GM23338 (cell line): Measurements from ENCODE around the gene CLCN2. TPM values are rescaled to one million over a fixed set of nuclear protein-coding genes. Genes with fewer than 3 reads are reported as not detected.

Source experiments
- ATAC-seq: fragments of 200-7000 bp; cut with Tn5 transposase; 3 replicates; pipeline ENCODE4 v1.9.1; 2020
- DNase-seq: peaks from one replicate; pipeline ENCODE4 v3.0.0-alpha.2; 2015; ENCODE audit warnings: low spot score
- H2AFZ ChIP-seq: fragments of 200-600 bp; sonication (generic); 2 replicates; pipeline ENCODE4 v1.8.0; 2016; ENCODE audit warnings: antibody characterized with exemption, mild to moderate bottlenecking, moderate library complexity
- H3F3A ChIP-seq: fragments of 200-600 bp; sonication (generic); replicated peaks from 2 replicates; pipeline ENCODE4 v1.8.0; 2017; ENCODE audit warnings: antibody characterized with exemption, mixed run types, low read depth
- H3K27ac ChIP-seq: fragments of 200-600 bp; sonication (generic); 2 replicates; pipeline ENCODE4 v1.6.1; 2016; ENCODE audit warnings: low read depth
- H3K27me3 ChIP-seq: fragments of 200-600 bp; sonication (generic); 2 replicates; pipeline ENCODE4 v1.8.0; 2016; ENCODE audit warnings: mild to moderate bottlenecking, mixed run types, moderate library complexity; ENCODE audit not compliant: insufficient read depth
- H3K36me3 ChIP-seq: fragments of 200-600 bp; sonication (generic); 2 replicates; pipeline ENCODE4 v1.8.0; 2016; ENCODE audit warnings: mild to moderate bottlenecking; ENCODE audit not compliant: insufficient read depth
- H3K4me1 ChIP-seq: fragments of 200-600 bp; sonication (generic); 2 replicates; pipeline ENCODE4 v1.8.0; 2016; ENCODE audit warnings: mild to moderate bottlenecking, moderate library complexity; ENCODE audit not compliant: insufficient read depth
- H3K4me2 ChIP-seq: fragments of 200-600 bp; sonication (generic); 2 replicates; pipeline ENCODE4 v1.7.1; 2017; ENCODE audit warnings: mixed run types
- H3K4me3 ChIP-seq: fragments of 200-600 bp; sonication (generic); 2 replicates; pipeline ENCODE4 v1.6.1; 2016; ENCODE audit warnings: mixed run types
- H3K79me2 ChIP-seq: fragments of 200-600 bp; sonication (generic); replicated peaks from 2 replicates; pipeline ENCODE4 v1.8.0; 2017; ENCODE audit warnings: mild to moderate bottlenecking; ENCODE audit not compliant: insufficient read depth
- H3K9me2 ChIP-seq: fragments of 200-600 bp; sonication (generic); 2 replicates; pipeline ENCODE4 v1.8.0; 2017; ENCODE audit not compliant: insufficient read depth
- H4K20me1 ChIP-seq: fragments of 200-600 bp; sonication (generic); replicated peaks from 2 replicates; pipeline ENCODE4 v1.8.0; 2017; ENCODE audit warnings: mild to moderate bottlenecking; ENCODE audit not compliant: insufficient read depth
- H3K27ac Mint-ChIP-seq: 2 replicates; pipeline ENCODE4 v1.8.0; 2020; ENCODE audit warnings: inconsistent platforms, mild to moderate bottlenecking, moderate library complexity, mixed read lengths
- H3K27me3 Mint-ChIP-seq: 3 replicates; pipeline ENCODE4 v1.8.0; 2022; ENCODE audit warnings: low read depth, mild to moderate bottlenecking, moderate library complexity, mixed read lengths, inconsistent platforms; ENCODE audit not compliant: insufficient read depth, poor library complexity
- H3K36me3 Mint-ChIP-seq: 3 replicates; pipeline ENCODE4 v1.8.0; 2021; ENCODE audit warnings: low read depth, mild to moderate bottlenecking, inconsistent platforms, moderate library complexity, mixed read lengths
- H3K4me1 Mint-ChIP-seq: 3 replicates; pipeline ENCODE4 v1.8.0; 2020; ENCODE audit warnings: mild to moderate bottlenecking, inconsistent platforms, mixed read lengths
- H3K4me3 Mint-ChIP-seq: 3 replicates; pipeline ENCODE4 v1.8.0; 2021; ENCODE audit warnings: moderate library complexity, mild to moderate bottlenecking, inconsistent platforms, mixed read lengths
- H3K9me3 Mint-ChIP-seq: 3 replicates; pipeline ENCODE4 v1.8.0; 2020; ENCODE audit warnings: moderate library complexity, mild to moderate bottlenecking, inconsistent platforms, mixed read lengths
- ETS1 ChIP-seq: IDR thresholded peaks from 2 replicates; pipeline ENCODE4 v1.6.1; 2016; ENCODE audit warnings: antibody characterized with exemption
- JUNB ChIP-seq: IDR thresholded peaks from one replicate; pipeline ENCODE4 v1.6.1; 2016; ENCODE audit warnings: antibody characterized with exemption; ENCODE audit not compliant: unreplicated experiment
- REST ChIP-seq: IDR thresholded peaks from one replicate; pipeline ENCODE4 v1.6.1; 2018; ENCODE audit warnings: antibody characterized with exemption; ENCODE audit not compliant: unreplicated experiment
- STAT1 ChIP-seq: IDR thresholded peaks from one replicate; pipeline ENCODE4 v1.6.1; 2016; ENCODE audit warnings: antibody characterized with exemption; ENCODE audit not compliant: unreplicated experiment
- ZNF462 ChIP-seq: fragments of 250-450 bp; sonication (Bioruptor Pico); IDR thresholded peaks from 2 replicates; pipeline ENCODE4 v1.5.0; 2020; ENCODE audit warnings: mild to moderate bottlenecking, moderate library complexity
- polyA plus RNA-seq: library from polyadenylated mRNA; unstranded; fragments of >200 nt; fragmentation: Nextera tagmentation; extraction: Ambion mirVana; gene quantifications from 2 replicates; pipeline ENCODE4 v1.2.1, GENCODE V29; 2016
- total RNA-seq: library from RNA; depleted of rRNA; stranded (reverse); fragments of >200 nt; shearing (Covaris generic); gene quantifications from 2 replicates; pipeline ENCODE4 v1.2.3, GENCODE V29; 2014

Gene CLCN2
- total and polyA plus RNA-seq, 2 experiments from 2014 or later: 7.0 to 9.2 TPM

- Histone ChIP-seq H3K4me2 (peak overlapping the region; percentile 96), H3K36me3 (peaks cover 9% of the 10 kb centered on the region), H3K4me1 (peaks cover 19% of the 10 kb centered on the region), H3F3A (peaks cover 3% of the 10 kb centered on the region; the same call in 1 of the 2 replicates), H3K9me2 (no peaks in the 10 kb centered on the region), H3K4me3 (peak overlapping the region; percentile 82), H2AFZ (0 out of 2 replicates have a peak overlapping the region, but pooled peaks have one; percentile 23), H4K20me1 (peaks cover 3% of the 10 kb centered on the region; the same call in 1 of the 2 replicates), H3K79me2 (peaks cover 21% of the 10 kb centered on the region), H3K27ac (no peak overlapping the region), H3K27me3 (peaks cover 14% of the 10 kb centered on the region)
- peaks cover 25% of the 10 kb centered on the region for H3K4me1 Mint-ChIP-seq
- ATAC-seq (no peak), DNase-seq (no peak)
- no peak overlapping the region for H3K27ac Mint-ChIP-seq
- H3K9me3 Mint-ChIP-seq: peaks cover 2% of the 10 kb centered on the region; the same call in 1 of the 3 replicates
- H3K4me3 Mint-ChIP-seq: peak overlapping the region; percentile 81
- peaks cover 22% of the 10 kb centered on the region for H3K27me3 Mint-ChIP-seq
- H3K36me3 Mint-ChIP-seq: peaks cover 30% of the 10 kb centered on the region
- TF ChIP-seq STAT1 (no peak), ZNF462 (CRISPR knock-in tag) (no peak), JUNB (no peak), REST (no peak), ETS1 (no peak)
Measured at GRCh38 chr3:184360929-184361531, 375 bp downstream of the CLCN2 start.
